Measurements from ENCODE around the gene ABCA4.
"Not testable (repeated sequence)": the region's sequence is repeated elsewhere in the genome, so short reads cannot be mapped to it uniquely, and the experiment has no call there.

ABCA4 gene

GRCh38 chr1:93999840-94000415 lies 121.0 kb downstream of the ABCA4 start:
- Histone ChIP-seq H3K27ac (no peak overlapping the region), H3K4me3 (no peak overlapping the region)

DNA sequence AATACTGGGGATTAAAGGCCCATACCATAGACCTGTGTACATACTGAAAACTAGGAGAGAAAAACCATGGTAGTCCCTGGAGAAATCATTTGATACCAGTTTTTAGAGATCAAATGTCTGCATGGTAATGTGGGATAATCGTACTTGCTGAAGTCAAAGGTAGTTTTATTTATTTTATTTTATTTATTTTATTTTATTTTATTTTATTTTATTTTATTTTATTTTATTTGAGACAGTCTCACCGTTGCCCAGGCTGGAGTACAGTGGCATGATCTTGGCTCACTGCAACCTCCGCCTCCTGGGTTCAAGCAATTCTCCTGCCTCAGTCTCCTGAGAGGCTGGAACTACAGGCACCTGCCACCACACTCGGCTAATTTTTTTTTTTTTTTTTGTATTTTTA lies 122.4 kb downstream of the ABCA4 start:
- H3K27ac ChIP-seq, H3K4me3 ChIP-seq: not testable (repeated sequence)

DNA sequence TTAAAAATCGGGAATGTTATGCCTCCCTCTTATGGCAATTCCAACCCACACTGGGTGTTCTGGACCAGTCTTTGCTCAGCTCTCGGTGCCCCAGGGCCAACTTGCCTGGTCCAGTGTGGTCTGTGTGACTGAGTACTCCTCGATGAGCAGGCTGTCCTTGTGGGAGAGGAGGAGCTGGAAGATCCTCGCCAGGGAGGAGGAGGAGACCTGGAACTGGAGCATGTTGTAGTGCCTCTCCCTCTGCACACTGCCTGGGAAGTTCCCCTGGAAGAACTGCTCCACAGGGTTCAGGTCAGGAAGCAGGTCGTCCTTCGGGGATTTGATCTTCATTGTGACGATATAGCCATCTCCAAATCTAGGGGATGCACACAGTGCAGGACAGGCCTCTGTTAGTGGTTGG lies 123.2 kb downstream of the ABCA4 start:
- H3K4me3 ChIP-seq: no peak overlapping the region
- no peak overlapping the region for H3K27ac ChIP-seq

DNA sequence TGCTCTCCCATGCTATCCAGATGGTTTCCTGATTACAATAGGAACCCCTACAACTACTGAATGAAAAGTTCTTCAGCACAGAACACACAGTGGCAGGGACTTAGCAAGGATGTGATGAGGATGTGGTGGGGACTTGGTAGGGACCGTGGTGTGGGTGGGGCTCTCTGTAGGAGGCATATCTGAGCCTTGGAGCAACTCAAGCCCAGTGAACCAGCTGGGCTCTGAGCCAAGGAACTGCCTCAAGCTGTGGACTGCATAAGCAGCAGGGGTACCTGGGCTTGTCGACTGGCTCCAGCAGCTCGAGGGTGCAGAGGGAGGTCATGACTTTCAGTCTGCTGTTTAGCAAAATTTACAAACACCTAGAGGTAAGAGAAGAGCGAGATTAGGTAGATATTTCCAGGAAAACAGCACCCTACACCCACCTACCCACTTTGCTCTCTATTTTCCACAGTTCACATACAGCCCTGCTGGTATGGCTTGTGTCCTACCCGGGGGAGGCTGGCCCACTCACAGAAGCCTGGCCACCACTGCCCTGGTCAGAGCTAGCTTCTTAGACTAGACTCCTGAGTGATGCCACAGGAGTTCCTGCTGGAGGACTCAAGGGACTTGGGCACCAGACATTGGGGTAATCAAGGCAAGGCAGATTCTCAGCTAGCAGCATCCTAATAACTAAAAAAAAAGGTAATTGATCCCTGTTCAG lies 125.0 kb downstream of the ABCA4 start:
- H3K27ac ChIP-seq: no peak overlapping the region
- H3K4me3 ChIP-seq: no peak overlapping the region

GRCh38 chr1:93993731-93994130 lies 127.2 kb downstream of the ABCA4 start:
- no peak overlapping the region for H3K4me3 ChIP-seq
- no peak overlapping the region for H3K27ac ChIP-seq

- Histone ChIP-seq H3K4me3 (no peak overlapping the region), H3K27ac (no peak overlapping the region)
Observed at GRCh38 chr1:93992954-93993353, 128.0 kb downstream of the ABCA4 start.

GRCh38 chr1:93992190-93992589 lies 128.8 kb downstream of the ABCA4 start:
- Histone ChIP-seq H3K27ac (no peak overlapping the region), H3K4me3 (no peak overlapping the region)

DNA sequence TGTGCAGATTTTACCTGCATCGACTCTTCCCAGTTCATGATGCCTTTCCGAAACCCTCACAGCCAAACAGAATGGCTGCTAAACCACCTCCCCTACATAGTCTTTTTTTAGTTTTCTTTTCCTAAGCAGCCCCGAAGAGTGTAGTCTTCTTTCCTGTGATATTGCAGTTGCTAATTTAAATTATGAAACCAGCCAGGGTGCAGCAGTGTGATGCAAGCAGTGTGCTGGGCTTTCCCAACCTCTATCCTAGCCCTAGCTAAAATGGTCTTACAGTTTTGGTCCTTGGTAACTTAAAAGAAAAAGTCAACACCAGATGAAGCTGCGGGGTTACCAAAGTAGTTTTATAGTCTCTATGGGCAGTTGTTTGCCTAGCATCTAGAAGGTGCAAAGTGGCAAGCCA lies 129.7 kb downstream of the ABCA4 start:
- no peak overlapping the region for H3K4me3 ChIP-seq
- H3K27ac ChIP-seq: no peak overlapping the region

GRCh38 chr1:93990477-93990876 lies 130.5 kb downstream of the ABCA4 start:
- not testable (repeated sequence) for H3K27ac ChIP-seq

DNA sequence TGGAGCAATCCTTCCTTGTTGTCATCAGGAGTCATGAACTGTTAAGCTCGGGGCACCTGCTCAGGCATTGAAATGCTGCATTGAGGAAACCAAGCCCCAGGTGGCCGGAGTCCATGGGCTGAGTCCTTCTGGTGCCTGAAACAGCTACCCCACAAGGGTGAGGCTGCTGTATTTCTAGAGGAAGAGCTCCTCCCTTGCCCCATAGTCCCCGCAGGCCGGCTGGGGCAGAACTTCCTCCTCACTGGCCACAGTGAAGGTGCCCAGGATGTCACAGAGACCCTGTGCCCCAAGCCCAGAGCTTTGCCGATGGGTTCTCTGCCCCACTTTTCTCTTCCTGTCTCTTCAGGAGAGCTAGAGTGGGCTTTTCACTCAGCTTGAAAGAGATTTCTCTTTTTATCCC lies 130.9 kb downstream of the ABCA4 start:
- no peak overlapping the region for H3K4me3 ChIP-seq
- H3K27ac ChIP-seq: peak overlapping the region in 4 of 21 experiments; percentile 6 to 37 (median 20)

More at GRCh38 chr1:93990477-93990876, 130.5 kb downstream of the ABCA4 start:
- H3K4me3 ChIP-seq: not testable (repeated sequence)

DNA sequence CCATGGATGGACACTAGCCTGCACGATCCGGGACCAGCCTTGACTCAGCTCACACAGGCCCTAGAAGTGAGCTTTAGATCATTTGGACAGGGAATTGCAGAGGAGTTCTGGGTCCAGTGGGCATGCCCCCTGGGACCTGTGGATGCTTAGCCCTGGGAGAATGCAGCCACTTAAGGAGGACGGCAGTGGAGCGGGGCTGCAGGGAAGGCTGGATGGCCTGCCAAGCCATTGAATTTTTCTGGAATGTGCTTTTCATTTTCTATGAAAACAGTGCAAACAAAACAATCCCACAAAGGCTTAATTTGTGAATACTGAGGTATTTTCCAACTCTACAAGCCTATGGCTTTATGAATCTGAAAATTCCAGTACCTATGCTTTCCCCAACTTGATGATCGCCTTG lies 131.3 kb downstream of the ABCA4 start:
- Histone ChIP-seq H3K27ac (peak overlapping the region in 7 of 21 experiments; percentile 6 to 55 (median 37)), H3K4me3 (no peak overlapping the region)

GRCh38 chr1:93988634-93989350 lies 132.2 kb downstream of the ABCA4 start:
- peak overlapping the region in 11 of 21 experiments; percentile 6 to 61 (median 37) for H3K27ac ChIP-seq
- no peak overlapping the region for H3K4me3 ChIP-seq

DNA sequence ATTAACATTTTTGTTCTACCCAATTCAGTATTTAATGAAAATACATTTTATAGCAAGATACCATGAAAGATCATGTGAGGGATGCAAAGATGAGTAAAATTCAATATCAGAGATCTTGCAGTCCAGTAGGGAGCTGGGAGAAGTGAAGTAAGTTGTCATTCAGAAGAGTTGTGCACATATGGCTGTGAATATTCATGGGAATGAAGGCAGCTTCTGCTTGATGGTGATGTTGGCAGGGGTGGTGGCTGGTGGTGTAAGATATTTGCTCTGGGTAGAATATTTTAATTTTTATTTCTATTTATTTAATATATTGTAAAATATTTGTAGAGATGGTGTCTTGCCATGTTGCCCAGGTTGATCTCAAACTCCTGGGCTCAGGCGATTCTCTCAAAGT lies 139.7 kb downstream of the ABCA4 start:
- H3K27ac ChIP-seq: no peak overlapping the region
- H3K4me3 ChIP-seq: no peak overlapping the region

- H3K27ac ChIP-seq: peak overlapping the region in 12 of 21 experiments; percentile 1 to 67 (median 41)
- H3K4me3 ChIP-seq: no peak overlapping the region
Observed at GRCh38 chr1:93980320-93981273, 140.4 kb downstream of the ABCA4 start.

DNA sequence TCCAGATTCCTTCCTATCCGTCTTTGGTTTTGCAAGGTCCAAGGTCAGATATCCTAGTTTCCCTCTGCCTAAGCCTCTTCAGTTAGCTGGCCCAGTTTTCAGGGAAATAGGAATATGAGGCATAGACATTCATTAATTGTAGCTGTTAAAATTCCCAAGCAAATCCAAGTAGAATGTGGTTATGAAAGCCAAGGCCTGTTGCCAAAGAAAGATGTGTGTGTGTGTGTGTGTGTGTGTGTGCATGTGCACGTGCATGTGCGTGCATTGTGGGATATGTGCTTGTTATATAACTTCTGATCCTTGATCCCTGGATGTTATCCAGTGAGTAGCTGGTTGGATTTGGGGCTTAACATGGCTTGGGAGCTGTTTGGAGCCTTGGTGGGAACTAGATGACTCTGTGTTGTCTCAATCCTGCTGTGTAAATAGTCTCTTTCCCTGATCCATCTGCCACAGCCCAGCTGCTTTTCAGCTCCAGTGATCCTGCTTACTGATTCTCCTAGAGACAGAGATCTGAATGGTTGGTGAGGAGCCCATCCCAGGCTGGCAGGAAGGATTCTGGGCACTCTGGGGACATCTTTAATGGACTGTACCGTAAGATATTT lies 141.1 kb downstream of the ABCA4 start:
- no peak overlapping the region for H3K4me3 ChIP-seq
- H3K27ac ChIP-seq: peak overlapping the region in 14 of 21 experiments; percentile 1 to 69 (median 37)

GRCh38 chr1:93979040-93979717 lies 141.8 kb downstream of the ABCA4 start:
- no peak overlapping the region for H3K4me3 ChIP-seq
- H3K27ac ChIP-seq: peak overlapping the region in 12 of 21 experiments; percentile 11 to 69 (median 24)

GRCh38 chr1:93977598-93977945 lies 143.4 kb downstream of the ABCA4 start:
- Histone ChIP-seq H3K27ac (peak overlapping the region in 1 of 21 experiments; percentile 6), H3K4me3 (no peak overlapping the region)

- Histone ChIP-seq H3K27ac (no peak overlapping the region), H3K4me3 (no peak overlapping the region)
Observed at GRCh38 chr1:93976711-93977597, 144.0 kb downstream of the ABCA4 start.
